HG03280 (cell line): ENCODE data around the gene FOXK1.

Source experiments
- ATAC-seq: cut with Tn5 transposase; IDR thresholded peaks from one replicate; pipeline ENCODE4 v1.9.1; 2021; ENCODE audit warnings: mild to moderate bottlenecking, moderate library complexity; ENCODE audit not compliant: unreplicated experiment

Gene FOXK1

DNA sequence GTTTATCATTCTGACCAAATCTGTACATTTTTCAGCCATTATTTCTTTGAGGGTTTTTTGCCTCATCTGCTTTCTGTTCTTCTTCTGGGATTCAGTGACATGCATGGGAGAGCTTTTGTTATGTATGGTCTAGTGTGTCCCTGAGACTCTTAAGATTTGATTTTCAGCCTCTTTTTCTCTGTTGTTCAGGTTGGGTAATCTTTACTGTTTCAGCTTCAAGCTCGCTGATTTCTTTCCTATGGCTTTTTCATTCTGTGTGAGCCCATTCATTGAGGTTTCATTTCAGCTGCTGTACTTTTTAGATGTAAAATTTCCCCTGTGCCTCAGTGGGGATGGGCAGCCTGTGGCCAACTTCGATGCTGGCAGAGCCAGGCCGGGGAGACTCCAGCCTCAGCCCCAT, 38.1 kb downstream of the FOXK1 start:
- no peak for ATAC-seq

GRCh38 chr7:4722308-4722707, 40.2 kb downstream of the FOXK1 start:
- no peak for ATAC-seq

DNA sequence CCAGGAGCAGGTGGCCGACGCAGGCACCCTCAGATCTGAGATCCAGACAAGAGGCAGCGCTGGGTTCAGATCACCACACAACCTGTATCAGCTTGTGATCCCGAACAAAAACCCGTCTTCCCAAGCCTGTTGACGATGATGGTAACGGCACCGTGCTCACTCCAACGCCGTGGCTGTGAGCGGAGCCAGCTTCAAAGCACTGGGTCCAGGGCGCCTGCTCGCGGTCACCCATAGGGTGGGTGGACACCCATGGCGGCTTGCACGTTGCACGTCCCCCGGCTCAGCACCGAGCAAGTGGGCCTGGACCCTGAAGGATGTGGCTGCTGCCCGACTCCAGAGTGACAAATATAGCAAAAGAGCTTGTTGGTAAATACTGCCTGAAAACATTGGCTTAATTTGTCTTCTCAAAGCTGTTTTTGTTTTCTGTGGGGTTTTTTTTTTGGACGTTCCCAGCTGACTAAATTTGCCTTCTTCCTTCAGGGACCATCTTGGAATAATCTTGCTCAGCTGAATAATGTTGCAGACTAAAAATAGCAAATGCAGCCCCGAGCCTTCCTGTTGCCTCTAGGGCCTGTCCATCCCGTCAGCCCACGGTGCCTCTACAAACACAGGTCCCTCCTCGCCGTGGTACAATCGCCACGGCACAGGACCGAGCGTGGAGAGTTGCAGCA, 41.0 kb downstream of the FOXK1 start:
- no peak for ATAC-seq

GRCh38 chr7:4724648-4725013, 42.5 kb downstream of the FOXK1 start:
- no peak for ATAC-seq

- ATAC-seq = peak; percentile 85
Observed at GRCh38 chr7:4725014-4725849, 43.1 kb downstream of the FOXK1 start.

- no peak for ATAC-seq
Observed at GRCh38 chr7:4725850-4726450, 43.9 kb downstream of the FOXK1 start.

DNA sequence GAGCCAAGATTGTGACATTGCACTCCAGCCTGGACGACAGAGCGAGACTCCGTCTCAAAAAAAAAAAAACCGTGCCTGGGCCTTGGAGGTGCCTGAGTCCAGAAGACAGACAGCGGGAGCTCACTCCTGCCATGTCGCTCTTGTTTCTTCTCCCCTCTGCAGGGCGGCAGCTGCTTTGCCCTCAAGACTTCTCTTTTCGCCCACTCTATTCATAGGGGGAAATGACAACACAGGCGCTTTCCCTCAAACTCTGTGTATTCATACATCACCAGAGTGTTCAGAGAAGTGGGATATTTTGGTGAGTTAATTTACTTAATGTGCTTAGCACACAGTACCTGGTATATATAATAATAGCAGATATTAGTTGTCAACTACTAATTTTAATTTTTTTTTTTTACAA, 44.5 kb downstream of the FOXK1 start:
- ATAC-seq = no peak

GRCh38 chr7:4727914-4728705, 46.0 kb downstream of the FOXK1 start:
- ATAC-seq = no peak

DNA sequence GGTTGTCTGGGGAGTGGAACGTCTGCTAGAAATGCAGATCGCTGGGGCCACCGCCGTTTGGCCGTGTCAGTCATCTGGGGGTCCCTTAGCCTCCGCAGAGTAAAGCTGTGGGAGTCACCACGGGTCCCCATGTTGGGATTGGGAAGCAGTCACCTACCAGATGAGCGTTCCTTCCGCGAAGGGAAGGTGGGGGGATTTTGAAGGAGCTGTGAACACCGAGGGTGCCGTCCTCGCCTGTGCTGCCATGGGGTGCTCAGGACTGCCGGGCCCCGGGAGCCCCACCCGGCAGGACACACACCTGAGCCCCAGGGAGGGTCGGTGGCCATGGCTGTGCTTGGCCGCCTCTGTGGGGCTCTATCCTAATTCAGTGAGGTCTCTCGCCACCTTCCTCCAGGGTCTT, 47.2 kb downstream of the FOXK1 start:
- ATAC-seq = no peak

- no peak for ATAC-seq
Observed at GRCh38 chr7:4730276-4730675, 48.2 kb downstream of the FOXK1 start.

DNA sequence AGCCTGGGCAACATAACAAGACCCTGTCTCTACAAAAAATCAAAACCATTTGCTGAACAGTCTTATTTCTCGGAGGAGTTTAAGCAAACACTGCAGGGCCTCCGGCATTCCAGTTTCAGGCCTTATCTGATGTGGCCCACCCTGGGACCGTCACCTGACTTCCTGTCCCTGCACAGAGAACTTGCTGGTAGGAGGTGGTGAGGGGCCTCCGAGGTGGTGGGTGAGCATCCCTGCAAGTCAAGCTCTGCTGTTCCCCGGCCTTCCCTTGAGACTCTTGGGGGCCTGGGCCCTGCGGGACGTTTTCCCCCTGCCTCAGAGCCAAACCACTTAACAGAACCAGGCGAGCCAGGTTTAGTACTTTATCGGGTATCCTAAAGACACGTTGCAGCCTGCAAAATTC, 48.9 kb downstream of the FOXK1 start:
- ATAC-seq = no peak

DNA sequence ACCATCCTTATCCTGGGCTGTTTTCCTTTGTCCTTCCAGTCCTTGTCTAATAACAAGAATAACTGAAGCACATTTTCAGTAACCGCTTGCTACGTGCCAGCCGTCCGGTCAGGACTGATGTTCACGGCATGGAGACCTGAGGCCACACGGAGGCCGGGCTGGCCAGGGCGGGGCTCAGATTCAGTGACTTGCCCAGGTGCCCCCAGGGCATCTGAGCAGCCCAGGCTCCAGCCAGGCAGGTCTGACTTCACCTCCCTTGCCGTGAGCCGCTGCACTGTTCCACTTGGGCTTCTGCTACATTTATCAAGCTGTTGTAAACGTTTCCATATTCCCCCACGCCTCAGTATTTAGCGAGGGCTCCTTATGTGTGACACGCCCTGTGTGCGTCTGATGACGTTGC, 49.7 kb downstream of the FOXK1 start:
- ATAC-seq = no peak

DNA sequence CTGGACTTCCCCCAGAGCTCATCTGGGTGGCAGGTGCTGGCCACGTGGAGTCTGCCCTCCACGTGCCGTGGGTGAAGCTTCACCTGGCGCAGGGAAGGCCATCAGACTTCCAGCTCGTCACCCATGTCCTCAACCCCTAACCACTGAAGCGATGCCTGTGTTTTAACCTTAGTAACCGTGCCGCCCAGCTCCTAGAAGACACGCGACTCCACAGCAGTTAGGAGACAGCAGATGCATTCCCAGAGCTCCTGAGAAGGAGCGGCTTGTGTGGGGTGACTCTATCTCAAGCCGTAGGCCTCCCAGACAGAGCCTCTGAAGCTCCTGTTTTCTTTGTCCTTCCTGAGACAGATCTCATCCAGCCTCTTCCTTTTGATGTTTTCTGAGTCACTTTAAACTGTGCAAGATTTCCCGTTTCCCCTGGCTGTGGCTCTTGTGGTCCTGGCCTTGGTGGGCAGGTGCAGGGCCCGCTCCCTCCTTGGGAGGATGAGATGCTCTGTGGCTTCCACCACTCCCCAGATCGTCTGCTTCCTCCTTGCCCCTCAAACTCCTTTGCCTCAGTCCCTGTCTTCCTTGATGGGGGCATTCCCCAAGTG, 51.9 kb downstream of the FOXK1 start:
- no peak for ATAC-seq

- no peak for ATAC-seq
Observed at GRCh38 chr7:4734587-4735345, 52.7 kb downstream of the FOXK1 start.

DNA sequence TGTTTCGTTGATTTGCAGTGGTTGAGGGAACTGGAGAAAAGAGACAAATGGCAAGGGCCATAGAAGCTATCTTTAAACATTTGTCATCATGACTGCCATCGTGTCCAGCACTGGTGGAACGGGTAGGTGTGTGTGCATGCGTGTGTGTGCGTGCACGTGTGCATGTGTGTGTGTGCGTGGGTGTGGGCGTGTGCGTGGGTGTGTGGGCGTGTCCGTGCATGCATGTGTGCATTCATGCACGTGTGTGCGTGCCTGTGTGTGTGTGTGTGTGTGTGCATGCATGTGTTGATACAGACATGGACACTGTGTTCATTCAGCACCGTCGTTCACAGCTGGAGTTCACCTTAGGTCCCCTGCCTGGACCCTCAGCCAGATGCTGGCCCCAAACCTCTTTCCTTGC, 55.2 kb downstream of the FOXK1 start:
- ATAC-seq = no peak

- ATAC-seq = no peak
Observed at GRCh38 chr7:4738711-4739527, 56.8 kb downstream of the FOXK1 start.

- ATAC-seq = no peak
Observed at GRCh38 chr7:4739528-4739992, 57.5 kb downstream of the FOXK1 start.

- no peak for ATAC-seq
Observed at GRCh38 chr7:4740796-4741195, 58.7 kb downstream of the FOXK1 start.

DNA sequence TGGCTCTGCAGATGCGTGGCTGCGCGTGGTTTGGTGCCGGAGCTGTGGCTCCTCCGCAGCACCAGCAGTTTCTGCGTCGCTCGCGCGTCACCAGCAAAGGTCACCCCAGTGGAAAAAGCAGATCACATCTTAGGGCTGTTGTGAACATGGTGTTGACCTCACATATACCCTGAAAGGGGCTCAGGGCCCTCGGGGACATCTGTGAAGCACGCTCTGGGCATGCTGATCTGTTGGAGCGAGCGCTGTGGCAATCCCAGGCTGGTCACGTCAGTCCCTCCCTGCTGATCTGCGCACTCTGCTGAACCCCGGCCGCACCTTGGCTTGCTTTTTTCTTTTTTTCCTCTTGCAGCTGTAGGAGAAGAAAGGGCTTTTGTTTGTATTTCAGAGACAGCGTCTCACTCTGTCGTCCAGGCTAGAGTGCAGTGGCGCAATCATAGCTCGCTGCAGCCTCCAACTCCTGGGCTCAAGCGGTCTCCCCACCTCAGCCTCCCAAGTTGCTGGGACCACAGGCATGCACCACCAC, 60.0 kb downstream of the FOXK1 start:
- ATAC-seq = no peak
